Neural progenitor cell (in vitro differentiated cells): ENCODE measurements around the gene ARHGAP22. TPM values are rescaled to one million over a fixed set of nuclear protein-coding genes. Genes with fewer than 3 reads are reported as not detected.

Experiments used
- DNase-seq: peaks from one replicate; pipeline ENCODE4 v3.0.0-alpha.2; 2016; ENCODE audit warnings: low spot score
- H2AFZ ChIP-seq: fragments of 200-600 bp; sonication (generic); replicated peaks from 2 replicates; pipeline ENCODE4 v1.6.1; 2016; ENCODE audit warnings: antibody characterized with exemption
- H3F3A ChIP-seq: fragments of 200-600 bp; sonication (generic); 2 replicates; pipeline ENCODE4 v1.6.1; 2016; ENCODE audit warnings: antibody characterized with exemption, low read depth
- H3K27ac ChIP-seq: fragments of 200-600 bp; sonication (generic); 2 replicates; pipeline ENCODE4 v1.5.1; 2016; ENCODE audit warnings: mild to moderate bottlenecking
- H3K27me3 ChIP-seq: fragments of 200-600 bp; sonication (generic); 2 replicates; pipeline ENCODE4 v1.6.1; 2016; ENCODE audit warnings: mild to moderate bottlenecking, moderate library complexity
- H3K36me3 ChIP-seq: fragments of 200-600 bp; sonication (generic); 2 replicates; pipeline ENCODE4 v1.5.1; 2016
- H3K4me1 ChIP-seq: fragments of 200-600 bp; sonication (generic); 2 replicates; pipeline ENCODE4 v1.6.1; 2016; ENCODE audit warnings: mixed run types
- H3K4me2 ChIP-seq: fragments of 200-600 bp; sonication (generic); 2 replicates; pipeline ENCODE4 v1.6.1; 2016
- H3K4me3 ChIP-seq: fragments of 200-600 bp; sonication (generic); 2 replicates; pipeline ENCODE4 v1.5.1; 2016
- H3K79me2 ChIP-seq: fragments of 200-600 bp; sonication (generic); 2 replicates; pipeline ENCODE4 v1.6.1; 2016; ENCODE audit warnings: low read depth
- H3K9ac ChIP-seq: fragments of 200-600 bp; sonication (generic); 2 replicates; pipeline ENCODE4 v1.6.1; 2016
- H3K9me3 ChIP-seq: fragments of 200-600 bp; sonication (generic); 2 replicates; pipeline ENCODE4 v1.5.1; 2016; ENCODE audit warnings: low read depth
- H4K20me1 ChIP-seq: fragments of 200-600 bp; sonication (generic); 2 replicates; pipeline ENCODE4 v1.6.1; 2016; ENCODE audit warnings: low read depth
- H3K27ac Mint-ChIP-seq: 3 replicates; pipeline ENCODE4 v1.8.0; 2021; ENCODE audit warnings: mixed read lengths
- H3K27me3 Mint-ChIP-seq: 2 replicates; pipeline ENCODE4 v1.8.0; 2022; ENCODE audit warnings: low read depth, mild to moderate bottlenecking, inconsistent platforms, moderate library complexity, mixed read lengths; ENCODE audit not compliant: insufficient read depth
- H3K36me3 Mint-ChIP-seq: 3 replicates; pipeline ENCODE4 v1.8.0; 2021; ENCODE audit warnings: mixed read lengths
- H3K4me1 Mint-ChIP-seq: 3 replicates; pipeline ENCODE4 v1.8.0; 2021; ENCODE audit warnings: mixed read lengths
- H3K4me3 Mint-ChIP-seq: 3 replicates; pipeline ENCODE4 v1.8.0; 2021; ENCODE audit warnings: mild to moderate bottlenecking, moderate library complexity, mixed read lengths
- H3K9me3 Mint-ChIP-seq: 3 replicates; pipeline ENCODE4 v1.8.0; 2020; ENCODE audit warnings: mixed read lengths
- CTCF ChIP-seq: fragments of 200-600 bp; sonication (generic); IDR thresholded peaks from 2 replicates; pipeline ENCODE4 v1.5.1; 2017; ENCODE audit warnings: antibody characterized with exemption, mild to moderate bottlenecking
- EZH2 ChIP-seq: fragments of 200-600 bp; sonication (generic); IDR thresholded peaks from 2 replicates; pipeline ENCODE4 v1.6.1; 2017; ENCODE audit warnings: antibody characterized with exemption, mild to moderate bottlenecking, moderate library complexity
- EZH2phosphoT487 ChIP-seq: fragments of 200-600 bp; sonication (generic); IDR thresholded peaks from 2 replicates; pipeline ENCODE4 v1.6.1; 2017; ENCODE audit warnings: antibody characterized with exemption
- total RNA-seq: library from RNA; depleted of rRNA; stranded (reverse); fragments of >200 nt; gene quantifications from 2 replicates; pipeline ENCODE4 v1.2.3, GENCODE V29; 2015; ENCODE audit warnings: low replicate concordance

The ARHGAP22 gene
- total RNA-seq, 1 donor from 2014 or later = 1.7 TPM

GRCh38 chr10:48439031-48439430, 165.8 kb downstream of the ARHGAP22 start:
- Histone ChIP-seq H3K27ac (no peak overlapping the region), H3K9me3 (no peaks in the 10 kb centered on the region), H3K9ac (no peak overlapping the region), H3K4me1 (peaks cover 32% of the 10 kb centered on the region), H4K20me1 (no peaks in the 10 kb centered on the region), H3K79me2 (no peaks in the 10 kb centered on the region), H3K4me2 (no peak overlapping the region), H3K4me3 (no peak overlapping the region), H2AFZ (no peak overlapping the region), H3F3A (peaks cover 10% of the 10 kb centered on the region), H3K27me3 (no peaks in the 10 kb centered on the region), H3K36me3 (no peaks in the 10 kb centered on the region)
- H3K4me3 Mint-ChIP-seq = no peak overlapping the region
- peaks cover 7% of the 10 kb centered on the region for H3K36me3 Mint-ChIP-seq
- H3K4me1 Mint-ChIP-seq = peaks cover 7% of the 10 kb centered on the region
- TF ChIP-seq EZH2 = no peak
- no peak for TF ChIP-seq CTCF
- no peak for TF ChIP-seq EZH2phosphoT487
- no peak overlapping the region for H3K27ac Mint-ChIP-seq
- H3K27me3 Mint-ChIP-seq = peaks cover 2% of the 10 kb centered on the region
- no peaks in the 10 kb centered on the region for H3K9me3 Mint-ChIP-seq
- no peak for DNase-seq

- no peaks in the 10 kb centered on the region for H4K20me1 ChIP-seq
- peaks cover 20% of the 10 kb centered on the region for H3K4me1 ChIP-seq
- DNase-seq = peak; percentile 16
- no peaks in the 10 kb centered on the region for H3K27me3 ChIP-seq
- no peaks in the 10 kb centered on the region for H3K4me1 Mint-ChIP-seq
- H3K36me3 ChIP-seq = peaks cover under 1% of the 10 kb centered on the region
- H3F3A ChIP-seq = no peaks in the 10 kb centered on the region
- no peak overlapping the region for H3K4me3 Mint-ChIP-seq
- no peaks in the 10 kb centered on the region for H3K9me3 ChIP-seq
- H3K9ac ChIP-seq = no peak overlapping the region
- H3K79me2 ChIP-seq = no peaks in the 10 kb centered on the region
- H3K9me3 Mint-ChIP-seq = no peaks in the 10 kb centered on the region
- no peak overlapping the region for H3K4me3 ChIP-seq
- no peak overlapping the region for H2AFZ ChIP-seq
- no peak overlapping the region for H3K27ac ChIP-seq
- H3K4me2 ChIP-seq = peak overlapping the region; percentile 15
- H3K27me3 Mint-ChIP-seq = peaks cover 2% of the 10 kb centered on the region
- H3K27ac Mint-ChIP-seq = no peak overlapping the region
- no peak for TF ChIP-seq CTCF
- no peak for TF ChIP-seq EZH2
- no peak for TF ChIP-seq EZH2phosphoT487
- peaks cover 9% of the 10 kb centered on the region for H3K36me3 Mint-ChIP-seq
These were observed 167.3 kb downstream of the ARHGAP22 start for GRCh38 chr10:48437546-48437945.

- Histone ChIP-seq H3K9ac (no peak overlapping the region), H3K9me3 (no peaks in the 10 kb centered on the region), H3K27me3 (no peaks in the 10 kb centered on the region), H3K4me2 (no peak overlapping the region), H3K36me3 (peaks cover 3% of the 10 kb centered on the region), H3K79me2 (no peaks in the 10 kb centered on the region), H3K4me1 (peaks cover 25% of the 10 kb centered on the region), H4K20me1 (no peaks in the 10 kb centered on the region), H3F3A (peaks cover 21% of the 10 kb centered on the region), H3K4me3 (no peak overlapping the region), H3K27ac (no peak overlapping the region), H2AFZ (no peak overlapping the region)
- no peak for DNase-seq
- TF ChIP-seq EZH2 (no peak), CTCF (no peak), EZH2phosphoT487 (no peak)
- H3K4me1 Mint-ChIP-seq = no peaks in the 10 kb centered on the region
- H3K9me3 Mint-ChIP-seq = no peaks in the 10 kb centered on the region
- no peak overlapping the region for H3K27ac Mint-ChIP-seq
- no peaks in the 10 kb centered on the region for H3K27me3 Mint-ChIP-seq
- H3K4me3 Mint-ChIP-seq = no peak overlapping the region
- peaks cover 18% of the 10 kb centered on the region for H3K36me3 Mint-ChIP-seq
These were observed 173.0 kb downstream of the ARHGAP22 start for GRCh38 chr10:48431871-48432270.
